Effector memory CD4-positive, alpha-beta T cell (primary cell): Measurements from ENCODE around the gene HOXD10.

Source experiments
- DNase-seq, 3 donors: peaks; one replicate each; pipeline ENCODE4 v3.0.0-alpha.2; 2020
- H3K27ac ChIP-seq: 2 replicates; pipeline ENCODE4 v1.7.0; 2013; ENCODE audit warnings: mild to moderate bottlenecking, low read length, moderate library complexity; ENCODE audit not compliant: insufficient read depth, poor library complexity, severe bottlenecking
- H3K27me3 ChIP-seq: replicated peaks from 2 replicates; pipeline ENCODE4 v1.7.0; 2013; ENCODE audit warnings: mild to moderate bottlenecking, low read length; ENCODE audit not compliant: insufficient read depth, control insufficient read depth, poor library complexity, severe bottlenecking
- H3K36me3 ChIP-seq: 2 replicates; pipeline ENCODE4 v1.7.0; 2013; ENCODE audit warnings: mild to moderate bottlenecking, low read length, moderate library complexity; ENCODE audit not compliant: control insufficient read depth, insufficient read depth
- H3K4me1 ChIP-seq: 2 replicates; pipeline ENCODE4 v1.7.0; 2013; ENCODE audit warnings: low read length, mild to moderate bottlenecking; ENCODE audit not compliant: control insufficient read depth, insufficient read depth, poor library complexity, severe bottlenecking
- H3K4me3 ChIP-seq: 2 replicates; pipeline ENCODE4 v1.7.0; 2013; ENCODE audit warnings: low read length, low read depth, mild to moderate bottlenecking; ENCODE audit not compliant: insufficient read depth, poor library complexity, severe bottlenecking
- H3K9me3 ChIP-seq: 2 replicates; pipeline ENCODE4 v1.7.0; 2013; ENCODE audit warnings: mild to moderate bottlenecking, low read length, moderate library complexity; ENCODE audit not compliant: control insufficient read depth

HOXD10 gene

DNA sequence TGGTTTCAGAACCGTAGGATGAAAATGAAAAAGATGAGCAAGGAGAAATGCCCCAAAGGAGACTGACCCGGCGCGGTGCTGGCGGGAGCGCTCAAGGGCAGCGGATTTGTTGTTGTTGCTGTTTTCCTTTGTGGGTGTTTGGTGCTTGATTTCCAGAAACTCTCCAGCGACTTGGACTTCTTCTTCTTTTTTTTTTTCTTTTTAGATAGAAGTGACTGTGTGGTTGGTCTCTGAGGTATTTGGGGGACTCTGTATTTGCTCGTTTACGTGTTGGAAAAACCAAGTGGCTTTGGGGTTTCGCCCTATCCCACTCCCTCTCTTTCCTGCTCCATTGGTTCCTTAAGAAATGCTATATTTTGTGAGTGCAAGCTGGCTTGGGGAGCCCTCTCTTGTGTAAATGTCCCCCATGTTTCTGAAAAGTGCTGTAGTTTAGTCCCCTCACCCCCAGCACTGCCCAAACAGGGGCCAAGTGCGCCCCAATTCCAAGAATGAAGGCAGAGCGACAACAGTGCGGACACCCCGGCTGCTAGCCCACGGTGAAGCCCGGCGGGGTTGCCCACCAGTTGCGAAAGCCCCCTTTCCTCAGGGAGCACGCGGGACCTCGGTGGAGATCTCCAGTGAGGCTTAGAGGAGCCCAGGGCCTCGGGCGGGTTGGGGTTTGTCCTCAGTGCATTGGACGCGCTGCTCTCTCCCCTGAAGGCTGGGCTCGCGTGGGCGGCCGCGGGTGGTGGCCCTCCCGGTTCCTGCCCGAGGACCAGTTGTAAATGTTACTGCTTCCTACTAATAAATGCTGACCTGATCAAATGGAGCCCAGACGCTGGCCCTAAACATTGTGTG, 7.8 kb downstream of the HOXD10 start:
- Histone ChIP-seq H3K4me1 (peaks cover 21% of the 10 kb centered on the region), H3K27me3 (peaks cover 95% of the 10 kb centered on the region), H3K27ac (no peak overlapping the region), H3K36me3 (no peaks in the 10 kb centered on the region), H3K4me3 (no peak overlapping the region), H3K9me3 (no peaks in the 10 kb centered on the region)
- DNase-seq, result no peak

DNA sequence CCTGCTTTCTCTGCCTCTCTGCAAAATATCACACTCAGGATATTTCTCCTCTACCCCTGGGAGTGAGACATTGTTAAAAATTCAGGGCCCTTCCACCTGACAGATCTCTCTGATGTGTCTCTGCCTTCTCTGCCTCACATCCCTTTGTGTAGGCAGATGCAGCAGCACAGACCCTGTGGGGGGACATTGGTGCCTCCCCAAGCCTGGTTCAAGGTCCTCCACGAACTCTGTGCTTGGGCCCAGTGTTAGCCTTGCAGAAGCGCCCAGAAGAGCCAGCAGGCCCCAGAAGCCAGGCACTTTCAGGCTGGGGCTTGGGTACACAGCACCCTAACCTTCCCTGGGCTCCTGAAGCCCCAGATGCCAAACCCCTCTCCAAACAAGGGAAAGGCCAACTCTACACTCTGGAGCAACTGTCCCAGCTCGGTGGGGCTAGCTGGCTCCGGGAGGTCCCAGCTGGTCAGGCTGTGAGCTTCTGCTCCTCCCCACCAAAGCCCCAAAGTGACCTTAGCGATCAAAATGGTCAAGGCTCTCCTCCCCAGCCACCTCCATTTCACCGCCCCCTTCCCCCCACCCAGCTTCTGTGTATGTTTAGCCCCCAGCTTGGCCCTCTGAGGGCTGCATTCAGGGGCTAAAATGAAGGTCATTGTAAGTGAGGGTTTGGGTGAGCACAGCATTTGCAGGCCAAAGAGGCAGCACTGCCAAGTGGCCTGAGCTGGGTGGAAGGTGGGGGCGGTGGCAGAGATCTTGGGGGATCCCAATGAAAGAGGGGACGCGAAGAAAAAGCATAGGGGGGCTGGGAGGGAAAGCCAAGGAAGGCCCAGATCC, 8.6 kb downstream of the HOXD10 start:
- no peak overlapping the region for H3K4me3 ChIP-seq
- H3K9me3 ChIP-seq, result no peaks in the 10 kb centered on the region
- DNase-seq, result no peak
- no peak overlapping the region for H3K27ac ChIP-seq
- no peaks in the 10 kb centered on the region for H3K36me3 ChIP-seq
- H3K27me3 ChIP-seq, result peaks cover 93% of the 10 kb centered on the region
- peaks cover 27% of the 10 kb centered on the region for H3K4me1 ChIP-seq

DNA sequence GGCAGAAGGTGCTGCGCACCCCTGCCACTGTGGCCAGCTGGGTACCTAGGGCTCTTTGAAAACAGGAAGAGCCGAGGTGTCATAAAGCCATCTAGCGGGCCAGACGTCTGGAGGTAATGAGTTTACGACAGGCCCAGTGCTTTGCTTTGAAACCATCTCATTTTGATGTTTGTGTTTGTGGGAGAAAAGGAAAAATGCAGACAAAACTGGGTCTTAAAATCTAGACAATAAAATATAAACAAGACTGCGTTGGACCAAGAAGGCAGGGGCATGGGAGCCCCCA, 9.1 kb downstream of the HOXD10 start:
- H3K9me3 ChIP-seq, result no peaks in the 10 kb centered on the region
- H3K36me3 ChIP-seq, result no peaks in the 10 kb centered on the region
- no peak overlapping the region for H3K27ac ChIP-seq
- peaks cover 33% of the 10 kb centered on the region for H3K4me1 ChIP-seq
- H3K27me3 ChIP-seq, result peaks cover 93% of the 10 kb centered on the region
- no peak for DNase-seq
- no peak overlapping the region for H3K4me3 ChIP-seq

GRCh38 chr2:176126929-176127773, 10.6 kb downstream of the HOXD10 start:
- peaks cover 92% of the 10 kb centered on the region for H3K27me3 ChIP-seq
- no peaks in the 10 kb centered on the region for H3K36me3 ChIP-seq
- peaks cover 32% of the 10 kb centered on the region for H3K4me1 ChIP-seq
- no peaks in the 10 kb centered on the region for H3K9me3 ChIP-seq
- H3K4me3 ChIP-seq, result no peak overlapping the region
- peak; percentile 23 to 60 (median 48) for DNase-seq
- H3K27ac ChIP-seq, result no peak overlapping the region

DNA sequence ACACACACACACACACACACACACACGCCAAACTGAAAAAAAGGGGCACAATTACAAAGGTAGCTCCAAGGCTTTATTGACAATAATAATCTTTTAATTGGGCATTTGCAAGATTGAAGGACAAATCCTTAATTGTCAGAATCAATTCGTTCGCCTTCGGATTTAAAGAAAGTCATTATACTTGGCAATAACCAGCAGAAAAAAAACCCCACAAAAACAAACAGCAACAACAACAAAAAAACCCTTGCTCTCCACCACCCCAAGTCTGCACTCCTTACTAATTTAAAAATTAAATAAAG, 11.1 kb downstream of the HOXD10 start:
- no peak overlapping the region for H3K4me3 ChIP-seq
- peaks cover 93% of the 10 kb centered on the region for H3K27me3 ChIP-seq

DNA sequence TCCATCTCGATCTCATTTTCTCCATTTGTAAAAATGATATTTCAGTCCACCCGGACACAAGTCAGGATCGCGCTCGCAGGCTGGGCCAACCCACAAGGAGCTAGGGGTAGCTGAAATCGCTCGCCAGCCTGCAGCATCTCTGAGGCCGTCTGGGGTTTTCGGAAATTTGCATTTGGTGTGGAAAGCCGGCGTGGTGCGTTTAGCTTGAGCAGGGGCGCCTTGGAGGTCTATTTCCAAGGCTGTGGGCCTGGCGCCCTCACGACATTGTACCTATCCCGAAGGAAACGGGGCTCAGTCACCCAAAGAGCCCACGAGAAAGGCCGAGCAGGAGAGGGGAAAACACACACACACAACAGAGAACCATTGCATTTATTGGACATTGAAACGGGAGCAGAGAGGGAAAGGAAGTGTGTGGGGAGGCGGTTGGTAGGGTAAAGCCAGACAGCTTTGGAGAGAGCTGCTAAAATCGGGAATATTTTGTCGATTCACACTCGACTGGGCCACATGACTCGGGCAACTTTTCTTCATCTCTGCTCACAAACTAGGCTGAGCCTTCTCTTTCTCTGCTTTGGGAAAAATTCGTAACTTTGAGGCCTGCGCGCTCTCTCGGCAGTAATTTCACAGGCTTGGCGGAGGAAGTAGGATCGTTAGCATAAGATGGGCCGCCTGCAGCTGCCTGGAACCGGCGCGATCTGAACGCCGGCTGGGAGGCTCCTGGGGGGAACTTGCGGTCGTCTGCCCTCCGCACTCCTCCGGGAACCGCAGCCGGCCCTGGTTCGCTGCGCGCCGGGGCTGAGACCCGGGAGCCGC, 11.8 kb downstream of the HOXD10 start:
- Histone ChIP-seq H3K9me3 (no peaks in the 10 kb centered on the region), H3K27me3 (peaks cover 93% of the 10 kb centered on the region), H3K4me3 (no peak overlapping the region), H3K4me1 (peaks cover 20% of the 10 kb centered on the region), H3K27ac (no peak overlapping the region), H3K36me3 (no peaks in the 10 kb centered on the region)
- no peak for DNase-seq

More for the DNA sequence above, 11.1 kb downstream of the HOXD10 start:
- DNase-seq, result no peak
- no peaks in the 10 kb centered on the region for H3K9me3 ChIP-seq
- H3K36me3 ChIP-seq, result no peaks in the 10 kb centered on the region
- peaks cover 27% of the 10 kb centered on the region for H3K4me1 ChIP-seq
- H3K27ac ChIP-seq, result no peak overlapping the region

DNA sequence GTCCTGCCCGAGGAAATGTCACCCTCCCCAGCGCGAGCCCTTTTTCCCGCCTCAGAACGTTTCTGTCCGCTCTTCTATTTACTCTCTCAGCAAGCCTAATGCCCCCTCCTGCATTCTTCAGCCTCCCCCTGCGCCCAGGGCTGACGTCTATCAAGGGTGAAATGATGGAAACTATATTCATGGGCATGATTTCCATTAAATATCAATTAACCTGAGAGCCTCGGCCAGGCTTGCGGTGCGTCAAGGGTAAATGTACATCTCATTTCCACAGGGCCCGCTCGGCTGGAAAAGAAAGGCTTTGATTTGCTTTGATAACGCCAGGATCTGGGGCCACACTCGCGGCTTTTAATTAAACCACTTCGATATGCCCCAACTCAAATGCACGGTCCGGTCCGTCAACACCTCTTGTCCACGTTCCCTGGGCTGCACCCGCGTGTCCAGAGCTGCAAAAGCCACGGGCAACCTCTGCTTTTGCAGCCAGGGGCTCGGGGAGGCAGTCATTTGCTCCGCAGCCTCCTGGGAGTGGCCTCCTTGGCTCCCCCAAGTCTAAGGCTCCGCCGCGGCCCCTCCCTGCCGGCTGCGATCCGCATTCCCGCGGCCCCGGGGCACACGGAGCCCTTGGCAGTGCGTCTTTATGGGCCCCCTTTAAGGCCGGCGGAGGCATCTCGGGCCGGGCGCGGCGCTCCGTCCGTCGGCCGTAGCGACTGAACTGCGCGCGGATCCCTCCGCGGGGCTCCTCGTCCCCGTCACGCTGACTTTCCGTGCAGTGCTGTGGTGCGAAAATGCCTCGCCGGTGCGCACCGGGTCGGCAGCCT, 12.6 kb downstream of the HOXD10 start, which contains the start of gene HOXD8:
Gene HOXD8 (plus strand): TSS at position 724 of the 815 bp plus-strand sequence. CDS start 662 bp downstream, outside the sequence.
- H3K4me1 ChIP-seq, result peaks cover 19% of the 10 kb centered on the region
- DNase-seq, result no peak
- H3K27ac ChIP-seq, result no peak within 1 kb of the TSS
- peak within 1 kb of the TSS; percentile 32 for H3K4me3 ChIP-seq
- no peaks in the 10 kb centered on the region for H3K36me3 ChIP-seq
- H3K27me3 ChIP-seq, result peaks cover 89% of the 10 kb centered on the region
- no peaks in the 10 kb centered on the region for H3K9me3 ChIP-seq

DNA sequence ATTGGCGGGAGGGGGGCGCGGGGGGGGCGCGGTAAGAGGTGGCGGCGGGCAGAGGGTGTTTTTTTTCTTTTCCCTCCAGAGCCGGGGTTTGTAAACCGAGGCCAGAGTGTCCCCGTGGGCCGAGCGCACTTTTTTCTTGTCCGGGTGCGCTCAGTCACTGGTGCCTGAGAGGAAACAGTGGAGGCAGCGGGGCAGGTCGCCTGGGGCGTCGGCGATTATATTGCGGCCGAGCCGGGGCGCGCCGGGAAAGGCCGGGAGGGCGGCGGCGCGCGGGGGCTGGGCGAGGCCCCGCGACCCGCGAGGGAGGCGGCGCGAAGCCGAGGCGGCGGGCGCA, 13.2 kb downstream of the HOXD10 start:
- Histone ChIP-seq H3K36me3 (no peaks in the 10 kb centered on the region), H3K4me1 (peaks cover 19% of the 10 kb centered on the region), H3K27ac (no peak overlapping the region), H3K9me3 (no peaks in the 10 kb centered on the region), H3K27me3 (peaks cover 89% of the 10 kb centered on the region), H3K4me3 (no peak overlapping the region)
- no peak for DNase-seq
